H9 (cell line): ENCODE results near the gene TUBB2B. TPM values are rescaled to one million over a fixed set of nuclear protein-coding genes. Genes with fewer than 3 reads are reported as not detected.

Experiments
- DNase-seq: peaks from one replicate; pipeline ENCODE4 v3.0.0-alpha.2; 2017
- H2AFZ ChIP-seq: one replicate; pipeline ENCODE4 v1.6.1; 2013; ENCODE audit warnings: mild to moderate bottlenecking, low read length, control low read depth, moderate library complexity
- H2AK5ac ChIP-seq: 2 replicates; pipeline ENCODE4 v1.6.1; 2013; ENCODE audit warnings: low read length, control low read depth, mixed read lengths; ENCODE audit not compliant: insufficient read length
- H2BK120ac ChIP-seq: one replicate; pipeline ENCODE4 v1.6.1; 2013; ENCODE audit warnings: low read depth, mild to moderate bottlenecking, low read length, control low read depth, inconsistent platforms; ENCODE audit not compliant: poor library complexity, severe bottlenecking
- H2BK12ac ChIP-seq: 2 replicates; pipeline ENCODE4 v1.6.1; 2013; ENCODE audit warnings: low read length, control low read depth, mixed read lengths, low read depth; ENCODE audit not compliant: insufficient read length
- H2BK15ac ChIP-seq: 2 replicates; pipeline ENCODE4 v1.6.1; 2013; ENCODE audit warnings: low read depth, low read length, control low read depth
- H2BK20ac ChIP-seq: one replicate; pipeline ENCODE4 v1.6.1; 2013; ENCODE audit warnings: low read depth, mild to moderate bottlenecking, low read length, control low read depth, inconsistent platforms; ENCODE audit not compliant: poor library complexity, severe bottlenecking
- H2BK5ac ChIP-seq: 2 replicates; pipeline ENCODE4 v1.6.1; 2013; ENCODE audit warnings: low read length, control low read depth, mixed read lengths; ENCODE audit not compliant: insufficient read length
- H3K14ac ChIP-seq: 2 replicates; pipeline ENCODE4 v1.6.1; 2013; ENCODE audit warnings: low read length, control low read depth; ENCODE audit not compliant: insufficient read depth
- H3K18ac ChIP-seq: 2 replicates; pipeline ENCODE4 v1.6.1; 2013; ENCODE audit warnings: low read depth, mild to moderate bottlenecking, mixed read lengths, low read length, control low read depth; ENCODE audit not compliant: insufficient read length
- H3K23ac ChIP-seq: 2 replicates; pipeline ENCODE4 v1.6.1; 2013; ENCODE audit warnings: low read length, control low read depth, mixed read lengths, low read depth; ENCODE audit not compliant: insufficient read length
- H3K23me2 ChIP-seq: 2 replicates; pipeline ENCODE4 v1.6.1; 2013; ENCODE audit warnings: low read depth, mild to moderate bottlenecking, mixed read lengths, low read length, control low read depth; ENCODE audit not compliant: insufficient read length, poor library complexity, severe bottlenecking
- H3K27ac ChIP-seq: 2 replicates; pipeline ENCODE4 v1.5.1; 2013; ENCODE audit warnings: low read length, control low read depth, mixed read lengths, low read depth; ENCODE audit not compliant: insufficient read length
- H3K27me3 ChIP-seq: 2 replicates; pipeline ENCODE4 v1.6.1; 2013; ENCODE audit warnings: low read length, control low read depth, inconsistent platforms; ENCODE audit not compliant: insufficient read depth
- H3K4ac ChIP-seq: 2 replicates; pipeline ENCODE4 v1.6.1; 2013; ENCODE audit warnings: low read depth, mild to moderate bottlenecking, control low read depth, inconsistent platforms, low read length, moderate library complexity
- H3K4me1 ChIP-seq: 2 replicates; pipeline ENCODE4 v1.6.1; 2013; ENCODE audit warnings: low read length, control low read depth, inconsistent platforms; ENCODE audit not compliant: insufficient read depth
- H3K4me2 ChIP-seq: 2 replicates; pipeline ENCODE4 v1.6.1; 2013; ENCODE audit warnings: low read length, control low read depth, mixed read lengths; ENCODE audit not compliant: insufficient read length, insufficient read depth
- H3K56ac ChIP-seq: 2 replicates; pipeline ENCODE4 v1.6.1; 2013; ENCODE audit warnings: low read depth, mild to moderate bottlenecking, mixed read lengths, low read length, control low read depth; ENCODE audit not compliant: insufficient read length
- H3K79me1 ChIP-seq: 2 replicates; pipeline ENCODE4 v1.6.1; 2013; ENCODE audit warnings: low read depth, mild to moderate bottlenecking, moderate library complexity, low read length, control low read depth, inconsistent platforms; ENCODE audit not compliant: insufficient read depth, poor library complexity, severe bottlenecking
- H3K79me2 ChIP-seq: 2 replicates; pipeline ENCODE4 v1.6.1; 2013; ENCODE audit warnings: low read length, control low read depth, inconsistent platforms; ENCODE audit not compliant: insufficient read depth
- H3K9ac ChIP-seq: 2 replicates; pipeline ENCODE4 v1.6.1; 2013; ENCODE audit warnings: low read length, control low read depth, mixed read lengths; ENCODE audit not compliant: insufficient read length; ENCODE audit errors: extremely low read depth
- H3K9me3 ChIP-seq: one replicate; pipeline ENCODE4 v1.6.1; 2013; ENCODE audit warnings: low read depth, low read length, inconsistent platforms; ENCODE audit not compliant: control insufficient read depth
- H3T11ph ChIP-seq: one replicate; pipeline ENCODE4 v1.6.1; 2013; ENCODE audit warnings: mild to moderate bottlenecking, low read length, control low read depth, inconsistent platforms
- H4K20me1 ChIP-seq: one replicate; pipeline ENCODE4 v1.6.1; 2013; ENCODE audit not compliant: control insufficient read depth, insufficient read length, insufficient read depth
- H4K5ac ChIP-seq: 2 replicates; pipeline ENCODE4 v1.6.1; 2013; ENCODE audit warnings: low read depth, mild to moderate bottlenecking, mixed read lengths, low read length, control low read depth; ENCODE audit not compliant: insufficient read length
- H4K8ac ChIP-seq: replicated peaks from 2 replicates; pipeline ENCODE4 v1.6.1; 2013; ENCODE audit warnings: low read length, control low read depth, mixed read lengths, low read depth; ENCODE audit not compliant: insufficient read length
- H4K91ac ChIP-seq: 2 replicates; pipeline ENCODE4 v1.6.1; 2013; ENCODE audit warnings: low read depth, mild to moderate bottlenecking, moderate library complexity, mixed read lengths, low read length, control low read depth; ENCODE audit not compliant: insufficient read length
- H3K27ac Mint-ChIP-seq, 3 experiments: 2 replicates in 2 of 3; 3 replicates in 1 of 3; pipeline ENCODE4 v1.8.0; 2020 to 2021; ENCODE audit warnings: mixed read lengths in 3 of 3, mild to moderate bottlenecking in 1 of 3, moderate library complexity in 1 of 3
- H3K27me3 Mint-ChIP-seq: 2 replicates; pipeline ENCODE4 v1.8.0; 2021; ENCODE audit warnings: low read depth, mild to moderate bottlenecking, moderate library complexity, mixed read lengths
- H3K36me3 Mint-ChIP-seq, 3 experiments: 2 replicates in 2 of 3; 3 replicates in 1 of 3; pipeline ENCODE4 v1.8.0; 2020 to 2021; ENCODE audit warnings: low read depth in 3 of 3, mixed read lengths in 3 of 3; ENCODE audit not compliant: insufficient read depth in 1 of 3
- H3K4me1 Mint-ChIP-seq, 2 experiments: 2 replicates each; pipeline ENCODE4 v1.8.0; 2020; ENCODE audit warnings: mixed read lengths in 2 of 2
- H3K4me3 Mint-ChIP-seq, 2 experiments: 2 replicates in 1 of 2; 3 replicates in 1 of 2; pipeline ENCODE4 v1.8.0; 2020 to 2021; ENCODE audit warnings: mild to moderate bottlenecking in 2 of 2, mixed read lengths in 2 of 2, moderate library complexity in 1 of 2
- H3K9me3 Mint-ChIP-seq, 2 experiments: 2 replicates in 1 of 2; 3 replicates in 1 of 2; pipeline ENCODE4 v1.8.0; 2020; ENCODE audit warnings: mild to moderate bottlenecking in 2 of 2, mixed read lengths in 2 of 2, moderate library complexity in 1 of 2
- WGBS: extraction: QIAGEN DNeasy Blood & Tissue Kit; methylation state at CpG from one replicate; pipeline ENCODE4 v1.1.7; 2013; ENCODE audit warnings: missing lambda C conversion rate, low lambda C conversion rate, mixed read lengths; ENCODE audit not compliant: insufficient read length; ENCODE audit errors: extremely low coverage; 5-methylcytosine and 5-hydroxymethylcytosine counted together
- total RNA-seq: library from RNA; stranded (reverse); gene quantifications from 2 replicates; pipeline ENCODE4 v1.2.1, GENCODE V29; 2021
- TF ChIP-seq, protein P1 (sequence below): fragments of 200-600 bp; sonication (generic); conservative IDR thresholded peaks from 3 replicates; pipeline ENCODE4 v1.8.0; 2021; ENCODE audit warnings: antibody characterized with exemption, mild to moderate bottlenecking

The TUBB2B gene
- total RNA-seq, 1 experiment from 2014 or later = 320 TPM

DNA sequence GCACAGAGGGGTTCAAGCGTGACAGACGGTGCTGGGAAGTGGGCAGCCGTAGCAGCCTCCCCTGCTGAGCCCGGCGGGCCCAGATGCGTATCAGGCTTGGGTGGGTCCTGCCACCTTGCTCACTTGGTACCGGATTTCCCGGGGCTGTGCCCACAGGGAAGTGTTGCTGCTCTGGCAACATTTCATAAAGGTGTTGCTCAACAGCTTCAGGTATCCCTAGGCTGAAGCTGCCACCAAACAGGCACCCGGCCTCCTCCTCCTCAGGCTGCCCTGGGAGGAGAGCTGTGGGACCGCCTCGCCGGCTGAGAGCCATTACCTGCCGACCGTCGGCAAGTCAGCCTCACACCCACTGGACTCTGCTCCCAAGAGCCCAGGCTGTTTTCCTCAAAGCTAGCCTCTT lies 42.8 kb upstream of the TUBB2B start:
- Histone ChIP-seq H3K27me3 (no peaks in the 10 kb centered on the region), H2BK5ac (no peak overlapping the region), H2AK5ac (no peak overlapping the region), H3K4me1 (no peaks in the 10 kb centered on the region), H3K79me2 (peaks cover 2% of the 10 kb centered on the region; the same call in 1 of the 2 replicates), H3K27ac (no peak overlapping the region), H3K9ac (no peak overlapping the region), H3K23me2 (no peaks in the 10 kb centered on the region), H3K23ac (no peak overlapping the region), H3T11ph (no peak overlapping the region), H3K18ac (no peak overlapping the region), H2BK120ac (no peak overlapping the region), H4K91ac (no peak overlapping the region), H3K56ac (no peak overlapping the region), H4K5ac (no peak overlapping the region), H2BK15ac (no peak overlapping the region), H3K4ac (no peak overlapping the region), H3K79me1 (no peaks in the 10 kb centered on the region), H4K20me1 (no peaks in the 10 kb centered on the region), H2BK20ac (no peak overlapping the region), H2BK12ac (no peak overlapping the region), H3K14ac (no peak overlapping the region), H4K8ac (no peak overlapping the region), H3K9me3 (no peaks in the 10 kb centered on the region), H2AFZ (no peak overlapping the region), H3K4me2 (no peak overlapping the region)
- Mint-ChIP-seq H3K4me3 (no peak overlapping the region), H3K4me1 (peaks cover 6 to 9% of the 10 kb centered on the region in 2 experiments; a peak in 2 of 4 replicates), H3K9me3 (no peaks in the 10 kb centered on the region), H3K36me3 (peaks cover 37 to 67% (median 64%) of the 10 kb centered on the region in 3 experiments; a peak in 6 of 7 replicates), H3K27ac (no peak overlapping the region), H3K27me3 (no peaks in the 10 kb centered on the region)
- no CpG with 5 or more reads among the region's 15 CpGs for WGBS
- no peak for DNase-seq
- TF ChIP-seq, protein P1, sequence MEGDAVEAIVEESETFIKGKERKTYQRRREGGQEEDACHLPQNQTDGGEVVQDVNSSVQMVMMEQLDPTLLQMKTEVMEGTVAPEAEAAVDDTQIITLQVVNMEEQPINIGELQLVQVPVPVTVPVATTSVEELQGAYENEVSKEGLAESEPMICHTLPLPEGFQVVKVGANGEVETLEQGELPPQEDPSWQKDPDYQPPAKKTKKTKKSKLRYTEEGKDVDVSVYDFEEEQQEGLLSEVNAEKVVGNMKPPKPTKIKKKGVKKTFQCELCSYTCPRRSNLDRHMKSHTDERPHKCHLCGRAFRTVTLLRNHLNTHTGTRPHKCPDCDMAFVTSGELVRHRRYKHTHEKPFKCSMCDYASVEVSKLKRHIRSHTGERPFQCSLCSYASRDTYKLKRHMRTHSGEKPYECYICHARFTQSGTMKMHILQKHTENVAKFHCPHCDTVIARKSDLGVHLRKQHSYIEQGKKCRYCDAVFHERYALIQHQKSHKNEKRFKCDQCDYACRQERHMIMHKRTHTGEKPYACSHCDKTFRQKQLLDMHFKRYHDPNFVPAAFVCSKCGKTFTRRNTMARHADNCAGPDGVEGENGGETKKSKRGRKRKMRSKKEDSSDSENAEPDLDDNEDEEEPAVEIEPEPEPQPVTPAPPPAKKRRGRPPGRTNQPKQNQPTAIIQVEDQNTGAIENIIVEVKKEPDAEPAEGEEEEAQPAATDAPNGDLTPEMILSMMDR = no peak
